OCI-LY3 (cell line): ENCODE data around the gene AMN.

Experiments
- H2AFZ ChIP-seq: fragments of 200-600, 300-600 bp; shearing (Covaris generic); 2 replicates; pipeline ENCODE4 v1.6.0; 2014; ENCODE audit warnings: antibody characterized with exemption, low read depth, low read length
- H3K27ac ChIP-seq: fragments of 200-600, 300-600 bp; sonication (generic); 2 replicates; pipeline ENCODE4 v1.5.1; 2014; ENCODE audit warnings: mild to moderate bottlenecking, low read length, moderate library complexity, mixed read lengths
- H3K27me3 ChIP-seq: fragments of 200-600, 300-600 bp; sonication (generic); 2 replicates; pipeline ENCODE4 v1.6.1; 2014; ENCODE audit warnings: low read depth, low read length, mixed read lengths
- H3K36me3 ChIP-seq: fragments of 200-600, 300-600 bp; sonication (generic); replicated peaks from 2 replicates; pipeline ENCODE3; 2014; ENCODE audit warnings: low read depth, low read length, mixed read lengths
- H3K4me1 ChIP-seq: fragments of 300-600, 200-600 bp; sonication (generic); 2 replicates; pipeline ENCODE4 v1.6.1; 2014; ENCODE audit warnings: low read length, mixed read lengths
- H3K4me2 ChIP-seq: fragments of 200-600, 300-600 bp; sonication (generic); 2 replicates; pipeline ENCODE4 v1.6.1; 2014; ENCODE audit warnings: low read length, mixed read lengths
- H3K4me3 ChIP-seq: fragments of 300-600, 200-600 bp; sonication (generic); 2 replicates; pipeline ENCODE4 v1.5.1; 2014; ENCODE audit warnings: antibody characterized with exemption, mild to moderate bottlenecking, low read length, moderate library complexity
- H3K79me2 ChIP-seq: fragments of 300-600, 200-600 bp; shearing (Covaris generic); 2 replicates; pipeline ENCODE4 v1.6.1; 2014; ENCODE audit warnings: mild to moderate bottlenecking, low read length, mixed read lengths
- H3K9ac ChIP-seq: fragments of 300-600, 200-600 bp; shearing (Covaris generic); 2 replicates; pipeline ENCODE4 v1.6.0; 2014; ENCODE audit warnings: mild to moderate bottlenecking, low read length, moderate library complexity
- H3K9me3 ChIP-seq: fragments of 200-600, 300-600 bp; shearing (Covaris generic); 2 replicates; pipeline ENCODE4 v1.6.1; 2014; ENCODE audit warnings: low read length, mixed read lengths; ENCODE audit not compliant: insufficient read depth
- H4K20me1 ChIP-seq: fragments of 200-600, 300-600 bp; sonication (generic); 2 replicates; pipeline ENCODE4 v1.6.1; 2016; ENCODE audit warnings: low read length, mixed read lengths; ENCODE audit not compliant: insufficient read depth
- EZH2phosphoT487 ChIP-seq: fragments of 200-600 bp; shearing (Covaris generic); IDR thresholded peaks from 2 replicates; pipeline ENCODE4 v1.6.1; 2018; ENCODE audit warnings: antibody characterized with exemption, mixed run types, low read depth
- TF ChIP-seq, protein P1 (sequence below): fragments of 200-600, 300-600 bp; sonication (generic); IDR thresholded peaks from 2 replicates; pipeline ENCODE4 v1.5.1; 2014; ENCODE audit warnings: antibody characterized with exemption, low read length, low read depth

Gene AMN

DNA sequence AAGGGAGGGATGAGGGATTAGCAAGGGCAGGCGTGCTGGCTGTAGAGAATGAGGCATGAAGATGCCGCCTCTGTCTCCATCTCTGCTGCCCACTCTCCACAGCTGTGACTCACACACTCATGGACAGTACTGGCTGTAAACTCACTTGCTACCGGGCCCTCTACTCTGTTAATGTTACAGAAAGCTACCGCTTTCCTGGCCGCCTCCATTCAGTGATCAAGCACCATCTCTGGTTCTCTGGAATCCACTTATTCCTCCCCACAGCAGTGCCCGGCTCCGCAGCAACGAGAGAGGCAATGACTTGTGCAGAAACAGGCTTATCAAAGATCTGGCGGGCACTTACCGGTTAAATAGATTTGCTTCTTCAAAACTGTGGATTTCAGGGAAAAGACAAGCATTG, 34.8 kb downstream of the AMN start:
- H3K4me1 ChIP-seq: no peaks in the 10 kb centered on the region
- no peak overlapping the region for H3K27ac ChIP-seq
- H3K4me2 ChIP-seq: no peak overlapping the region
- H2AFZ ChIP-seq: no peak overlapping the region
- no peaks in the 10 kb centered on the region for H3K79me2 ChIP-seq
- H3K9me3 ChIP-seq: no peaks in the 10 kb centered on the region
- no peak overlapping the region for H3K4me3 ChIP-seq
- H4K20me1 ChIP-seq: no peaks in the 10 kb centered on the region
- TF ChIP-seq, protein P1, sequence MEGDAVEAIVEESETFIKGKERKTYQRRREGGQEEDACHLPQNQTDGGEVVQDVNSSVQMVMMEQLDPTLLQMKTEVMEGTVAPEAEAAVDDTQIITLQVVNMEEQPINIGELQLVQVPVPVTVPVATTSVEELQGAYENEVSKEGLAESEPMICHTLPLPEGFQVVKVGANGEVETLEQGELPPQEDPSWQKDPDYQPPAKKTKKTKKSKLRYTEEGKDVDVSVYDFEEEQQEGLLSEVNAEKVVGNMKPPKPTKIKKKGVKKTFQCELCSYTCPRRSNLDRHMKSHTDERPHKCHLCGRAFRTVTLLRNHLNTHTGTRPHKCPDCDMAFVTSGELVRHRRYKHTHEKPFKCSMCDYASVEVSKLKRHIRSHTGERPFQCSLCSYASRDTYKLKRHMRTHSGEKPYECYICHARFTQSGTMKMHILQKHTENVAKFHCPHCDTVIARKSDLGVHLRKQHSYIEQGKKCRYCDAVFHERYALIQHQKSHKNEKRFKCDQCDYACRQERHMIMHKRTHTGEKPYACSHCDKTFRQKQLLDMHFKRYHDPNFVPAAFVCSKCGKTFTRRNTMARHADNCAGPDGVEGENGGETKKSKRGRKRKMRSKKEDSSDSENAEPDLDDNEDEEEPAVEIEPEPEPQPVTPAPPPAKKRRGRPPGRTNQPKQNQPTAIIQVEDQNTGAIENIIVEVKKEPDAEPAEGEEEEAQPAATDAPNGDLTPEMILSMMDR: no peak
- TF ChIP-seq EZH2phosphoT487: no peak
- no peaks in the 10 kb centered on the region for H3K36me3 ChIP-seq
- no peaks in the 10 kb centered on the region; the same call in 1 of the 2 replicates for H3K27me3 ChIP-seq
- H3K9ac ChIP-seq: no peak overlapping the region

DNA sequence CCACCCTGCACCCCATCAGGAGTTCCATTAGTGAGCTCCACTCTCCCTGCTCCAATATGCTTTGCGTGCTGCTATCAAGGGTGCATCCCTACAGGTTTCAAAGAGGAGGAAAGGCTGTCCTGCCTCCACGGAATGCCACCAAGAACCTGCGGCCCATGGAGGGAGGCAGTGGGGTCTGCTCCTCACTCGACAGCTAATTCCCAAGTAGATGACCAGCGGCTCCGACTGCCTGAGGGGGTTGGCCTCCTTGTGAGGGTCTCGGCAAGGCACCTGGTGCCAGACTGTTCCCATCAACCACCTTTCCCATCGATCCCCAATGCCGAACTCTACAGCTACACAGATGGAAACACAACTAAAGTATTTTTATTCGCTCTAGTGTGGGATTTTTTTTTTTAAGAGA, 36.0 kb downstream of the AMN start:
- no peaks in the 10 kb centered on the region for H4K20me1 ChIP-seq
- no peak overlapping the region for H2AFZ ChIP-seq
- no peaks in the 10 kb centered on the region for H3K9me3 ChIP-seq
- no peaks in the 10 kb centered on the region; the same call in 1 of the 2 replicates for H3K27me3 ChIP-seq
- TF ChIP-seq, protein P1: no peak
- TF ChIP-seq EZH2phosphoT487: no peak
- H3K27ac ChIP-seq: no peak overlapping the region
- no peaks in the 10 kb centered on the region for H3K79me2 ChIP-seq
- no peak overlapping the region for H3K9ac ChIP-seq
- H3K36me3 ChIP-seq: no peaks in the 10 kb centered on the region
- H3K4me1 ChIP-seq: no peaks in the 10 kb centered on the region
- H3K4me3 ChIP-seq: no peak overlapping the region
- H3K4me2 ChIP-seq: no peak overlapping the region

DNA sequence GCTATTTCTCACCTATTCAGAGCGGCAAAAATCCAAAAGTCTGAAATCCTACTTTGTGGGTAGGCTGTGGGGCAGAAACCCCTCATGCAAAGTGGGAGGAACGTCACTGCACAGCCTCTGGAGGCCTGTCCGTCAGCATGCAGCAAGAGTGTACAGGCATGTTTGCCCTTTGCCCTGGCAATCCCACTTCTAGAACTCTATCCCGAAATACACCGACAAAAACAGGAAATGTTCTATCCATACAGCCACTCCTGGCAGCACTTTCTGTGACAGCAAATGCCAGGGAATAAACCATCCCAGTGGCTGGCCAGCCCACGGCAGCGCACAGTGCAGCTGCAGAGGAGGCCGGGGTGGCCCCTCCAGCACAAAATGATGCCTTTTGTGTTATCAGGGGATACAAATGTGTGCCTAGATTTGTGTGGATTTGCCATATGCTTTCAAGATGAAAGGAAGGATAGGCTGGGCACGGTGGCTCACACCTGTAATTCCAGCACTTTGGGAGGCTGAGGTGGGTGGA, 39.7 kb downstream of the AMN start:
- H3K4me1 ChIP-seq: no peaks in the 10 kb centered on the region
- no peaks in the 10 kb centered on the region for H3K9me3 ChIP-seq
- no peak overlapping the region for H3K9ac ChIP-seq
- no peak overlapping the region for H3K27ac ChIP-seq
- no peaks in the 10 kb centered on the region for H3K79me2 ChIP-seq
- no peak overlapping the region for H2AFZ ChIP-seq
- no peak overlapping the region for H3K4me3 ChIP-seq
- H3K27me3 ChIP-seq: no peaks in the 10 kb centered on the region; the same call in 1 of the 2 replicates
- H3K36me3 ChIP-seq: no peaks in the 10 kb centered on the region
- H4K20me1 ChIP-seq: no peaks in the 10 kb centered on the region
- TF ChIP-seq, protein P1: no peak
- TF ChIP-seq EZH2phosphoT487: no peak
- no peak overlapping the region for H3K4me2 ChIP-seq

DNA sequence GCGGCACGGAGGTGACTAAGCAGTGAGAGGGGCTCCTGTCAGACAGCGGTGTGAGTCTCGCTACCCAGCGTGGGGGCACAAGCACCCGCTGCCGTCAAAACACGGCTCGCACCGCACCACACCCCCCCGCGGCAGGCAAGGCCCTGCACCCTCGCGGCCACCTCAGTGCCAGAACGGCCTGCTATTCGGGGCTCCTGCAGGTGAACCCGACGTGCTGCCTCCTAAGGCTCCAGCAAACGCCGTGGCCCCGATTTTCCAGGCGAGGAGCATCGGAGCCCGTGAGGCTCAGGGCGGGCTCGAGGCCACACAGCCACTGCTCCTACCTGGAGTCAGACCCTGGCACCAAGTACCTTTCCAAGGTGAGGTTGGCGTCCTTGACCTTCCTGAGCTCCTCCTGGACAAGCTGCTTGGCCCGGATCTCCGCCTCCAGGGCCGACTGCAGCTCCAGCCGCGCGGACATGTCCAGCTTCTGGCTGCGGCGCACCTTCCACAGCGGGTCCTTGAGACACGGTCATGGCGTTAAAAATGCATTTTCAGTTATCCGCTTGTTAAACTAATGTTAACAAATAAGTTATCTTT, 41.8 kb downstream of the AMN start:
- H3K4me3 ChIP-seq: no peak overlapping the region
- H3K27me3 ChIP-seq: no peaks in the 10 kb centered on the region
- no peak overlapping the region for H3K9ac ChIP-seq
- TF ChIP-seq, protein P1: no peak
- TF ChIP-seq EZH2phosphoT487: no peak
- H4K20me1 ChIP-seq: no peaks in the 10 kb centered on the region
- no peaks in the 10 kb centered on the region for H3K79me2 ChIP-seq
- H3K4me2 ChIP-seq: no peak overlapping the region
- H3K9me3 ChIP-seq: no peaks in the 10 kb centered on the region
- no peak overlapping the region for H2AFZ ChIP-seq
- H3K27ac ChIP-seq: no peak overlapping the region
- no peaks in the 10 kb centered on the region for H3K36me3 ChIP-seq
- H3K4me1 ChIP-seq: no peaks in the 10 kb centered on the region
